NT2/D1 (cell line): Measurements from ENCODE around the gene SH3RF2.
"Not testable (repeated sequence)": the region's sequence is repeated elsewhere in the genome, so short reads cannot be mapped to it uniquely, and the experiment has no call there.

Experiments
- DNase-seq: peaks from one replicate; pipeline ENCODE4 v3.0.0-alpha.2; 2011; ENCODE audit warnings: low read depth, low spot score
- H3K27me3 ChIP-seq: 2 replicates; pipeline ENCODE4 v1.6.0; 2011; ENCODE audit warnings: mild to moderate bottlenecking; ENCODE audit not compliant: insufficient read length, insufficient read depth
- H3K36me3 ChIP-seq: 2 replicates; pipeline ENCODE4 v1.6.1; 2011; ENCODE audit warnings: mild to moderate bottlenecking, low read length, mixed read lengths; ENCODE audit not compliant: insufficient read depth, insufficient read length
- H3K4me1 ChIP-seq: 2 replicates; pipeline ENCODE4 v1.5.1; 2011; ENCODE audit not compliant: insufficient read depth, insufficient read length
- H3K4me3 ChIP-seq: 2 replicates; pipeline ENCODE4 v1.5.1; 2011; ENCODE audit warnings: low read depth; ENCODE audit not compliant: insufficient read length
- H3K9ac ChIP-seq: 2 replicates; pipeline ENCODE4 v1.6.0; 2011; ENCODE audit warnings: low read depth; ENCODE audit not compliant: insufficient read length
- H3K9me3 ChIP-seq: 2 replicates; pipeline ENCODE4 v1.5.1; 2011; ENCODE audit warnings: mild to moderate bottlenecking, low read length; ENCODE audit not compliant: insufficient read depth
- SUZ12 ChIP-seq: IDR thresholded peaks from 2 replicates; pipeline ENCODE4 v1.6.1; 2011; ENCODE audit not compliant: insufficient read length, insufficient read depth; ENCODE audit errors: extremely low read depth
- YY1 ChIP-seq: IDR thresholded peaks from 2 replicates; pipeline ENCODE4 v1.6.1; 2011; ENCODE audit not compliant: insufficient read length, insufficient read depth
- ZNF274 ChIP-seq: IDR thresholded peaks from 2 replicates; pipeline ENCODE4 v1.6.1; 2011; ENCODE audit warnings: mild to moderate bottlenecking, low read depth, low read length

SH3RF2 gene

GRCh38 chr5:145960848-145961600, 24.6 kb downstream of the SH3RF2 start:
- TF ChIP-seq ZNF274 (no peak), SUZ12 (no peak), YY1 (no peak)
- Histone ChIP-seq H3K27me3 (no peaks in the 10 kb centered on the region), H3K9ac (no peak overlapping the region), H3K4me1 (peaks cover 2% of the 10 kb centered on the region), H3K4me3 (no peak overlapping the region), H3K9me3 (no peaks in the 10 kb centered on the region), H3K36me3 (no peaks in the 10 kb centered on the region)
- DNase-seq = no peak

DNA sequence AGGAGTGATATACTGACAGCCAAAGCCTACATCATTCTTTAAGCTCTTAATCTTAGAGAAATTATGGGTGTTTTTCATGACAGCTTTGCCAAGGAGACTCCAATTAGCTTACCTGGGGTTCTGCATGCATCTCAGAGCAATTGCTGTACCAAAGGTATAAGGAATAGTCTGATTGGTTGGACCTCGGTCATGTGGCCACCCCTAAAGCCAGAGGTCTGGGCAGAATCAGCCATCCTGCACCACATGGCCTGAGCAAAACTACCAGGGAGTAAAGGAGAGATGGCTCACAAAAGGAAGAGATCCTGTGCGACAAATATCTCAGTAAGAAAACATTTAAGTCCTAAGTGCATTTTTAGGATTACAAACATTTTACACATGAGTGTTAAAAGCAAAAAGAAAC, 25.6 kb downstream of the SH3RF2 start:
- TF ChIP-seq ZNF274 (no peak), SUZ12 (no peak), YY1 (no peak)
- no peaks in the 10 kb centered on the region for H3K27me3 ChIP-seq
- H3K36me3 ChIP-seq = no peaks in the 10 kb centered on the region
- H3K9me3 ChIP-seq = no peaks in the 10 kb centered on the region
- DNase-seq = no peak
- H3K4me3 ChIP-seq = no peak overlapping the region
- H3K9ac ChIP-seq = no peak overlapping the region
- peaks cover 2% of the 10 kb centered on the region for H3K4me1 ChIP-seq

DNA sequence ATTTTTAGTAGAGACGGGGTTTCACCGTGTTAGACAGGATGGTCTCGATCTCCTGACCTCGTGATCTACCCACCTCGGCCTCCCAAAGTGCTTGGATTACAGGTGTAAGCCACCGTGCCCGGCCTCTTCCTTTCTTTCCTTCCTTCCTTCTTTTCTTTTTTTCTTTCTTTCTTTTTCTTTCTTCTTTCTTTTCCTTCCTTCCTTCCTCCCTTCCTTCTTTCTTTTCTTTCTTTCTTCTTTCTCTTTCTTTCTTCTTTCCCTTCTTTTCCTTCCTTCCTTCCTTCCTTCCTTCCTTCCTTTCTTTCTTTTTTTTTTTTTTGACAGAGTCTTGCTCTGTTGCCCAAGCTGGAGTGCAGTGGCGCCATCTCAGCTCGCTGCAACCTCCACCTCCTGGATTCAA, 27.6 kb downstream of the SH3RF2 start:
- H3K36me3 ChIP-seq, H3K4me1 ChIP-seq, H3K9ac ChIP-seq, DNase-seq, H3K9me3 ChIP-seq, H3K27me3 ChIP-seq, H3K4me3 ChIP-seq: not testable (repeated sequence)

DNA sequence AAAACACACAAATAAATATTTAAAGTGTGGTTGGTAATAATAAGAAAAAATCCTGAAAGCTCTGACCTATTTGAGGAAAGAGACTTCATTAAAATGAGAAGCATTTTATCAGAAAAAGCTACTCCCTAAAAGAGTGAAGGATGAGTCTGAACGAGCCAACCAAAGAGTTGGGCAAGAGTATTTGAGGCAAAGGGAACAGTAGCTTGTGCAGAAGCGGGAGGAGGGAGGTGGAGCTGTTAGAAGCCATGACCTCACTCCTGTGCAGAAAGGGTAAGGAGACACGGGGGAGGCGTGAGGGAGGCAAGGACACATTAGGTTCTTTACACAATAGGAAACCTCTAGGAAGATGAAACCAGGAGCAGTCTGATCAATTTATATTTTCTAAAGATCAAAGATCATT, 29.4 kb downstream of the SH3RF2 start:
- H3K9me3 ChIP-seq = no peaks in the 10 kb centered on the region
- H3K4me3 ChIP-seq = no peak overlapping the region
- DNase-seq = no peak
- no peaks in the 10 kb centered on the region for H3K36me3 ChIP-seq
- TF ChIP-seq SUZ12 (no peak), ZNF274 (no peak), YY1 (no peak)
- no peaks in the 10 kb centered on the region for H3K27me3 ChIP-seq
- no peaks in the 10 kb centered on the region for H3K4me1 ChIP-seq
- no peak overlapping the region for H3K9ac ChIP-seq

GRCh38 chr5:145967296-145967695, 30.9 kb downstream of the SH3RF2 start:
- no peak for DNase-seq
- no peaks in the 10 kb centered on the region for H3K36me3 ChIP-seq
- no peak overlapping the region for H3K9ac ChIP-seq
- H3K9me3 ChIP-seq = no peaks in the 10 kb centered on the region
- no peaks in the 10 kb centered on the region for H3K4me1 ChIP-seq
- H3K4me3 ChIP-seq = no peak overlapping the region
- TF ChIP-seq YY1 = no peak
- no peak for TF ChIP-seq SUZ12
- no peak for TF ChIP-seq ZNF274
- no peaks in the 10 kb centered on the region for H3K27me3 ChIP-seq

GRCh38 chr5:145968970-145969713, 32.8 kb downstream of the SH3RF2 start:
- TF ChIP-seq ZNF274 = no peak
- no peak for TF ChIP-seq SUZ12
- no peak for TF ChIP-seq YY1
- no peak for DNase-seq
- Histone ChIP-seq H3K9ac (no peak overlapping the region), H3K4me1 (no peaks in the 10 kb centered on the region), H3K9me3 (no peaks in the 10 kb centered on the region), H3K27me3 (no peaks in the 10 kb centered on the region), H3K36me3 (no peaks in the 10 kb centered on the region), H3K4me3 (no peak overlapping the region)

- Histone ChIP-seq H3K4me1 (no peaks in the 10 kb centered on the region), H3K4me3 (no peak overlapping the region), H3K27me3 (no peaks in the 10 kb centered on the region), H3K9me3 (no peaks in the 10 kb centered on the region), H3K36me3 (no peaks in the 10 kb centered on the region), H3K9ac (no peak overlapping the region)
- DNase-seq = no peak
- TF ChIP-seq SUZ12 = no peak
- no peak for TF ChIP-seq YY1
- TF ChIP-seq ZNF274 = no peak
These were observed 33.3 kb downstream of the SH3RF2 start for GRCh38 chr5:145969714-145970092.

DNA sequence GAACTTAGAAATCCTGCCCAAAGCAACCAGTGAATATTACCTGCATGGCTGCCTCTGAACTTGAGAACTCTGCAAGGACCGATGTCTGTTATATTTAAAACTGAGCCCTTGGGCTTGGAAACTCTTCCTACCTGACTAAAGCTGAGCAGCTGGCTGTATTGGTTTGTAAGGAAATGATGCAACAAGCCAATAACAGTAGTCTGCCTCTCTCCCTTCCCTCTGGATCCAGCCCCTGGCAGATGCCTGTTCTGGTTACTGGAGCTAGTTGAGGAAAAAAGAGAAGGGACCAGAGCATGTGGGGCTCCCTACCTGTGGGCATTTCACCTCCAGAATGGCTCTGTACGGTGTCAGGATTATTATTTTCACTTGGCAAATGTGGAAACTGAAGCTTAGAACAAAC, 34.7 kb downstream of the SH3RF2 start:
- no peak for TF ChIP-seq SUZ12
- no peak for TF ChIP-seq YY1
- TF ChIP-seq ZNF274 = no peak
- no peak for DNase-seq
- H3K4me1 ChIP-seq = no peaks in the 10 kb centered on the region

More for the DNA sequence above, 34.7 kb downstream of the SH3RF2 start:
- Histone ChIP-seq H3K36me3 (no peaks in the 10 kb centered on the region), H3K27me3 (no peaks in the 10 kb centered on the region), H3K9ac (no peak overlapping the region), H3K9me3 (no peaks in the 10 kb centered on the region), H3K4me3 (no peak overlapping the region)
